T-cell (primary cell): ENCODE measurements around the gene GGACT. TPM values are rescaled to one million over a fixed set of nuclear protein-coding genes. Genes with fewer than 3 reads are reported as not detected.
"Not testable (repeated sequence)": the region's sequence is repeated elsewhere in the genome, so short reads cannot be mapped to it uniquely, and the experiment has no call there.

Experiments
- ATAC-seq, 4 experiments: fragments of 200-7000 bp in 3 of 4; fragments of 150-1000 bp in 1 of 4; cut with Tn5 transposase; replicated peaks in 1 of 4; 1 replicate in 3 of 4; 2 replicates in 1 of 4; pipeline ENCODE4 v1.10.0; 2021; ENCODE audit warnings: moderate library complexity in 3 of 4, mild to moderate bottlenecking in 2 of 4, moderate number of reproducible peaks in 1 of 4
- CTCF ChIA-PET, 2 donors: fragments of 300-600 bp; sonication (Branson Sonifier 250); formaldehyde crosslinking; loops; one replicate each; lab custom pipeline; 2022; ENCODE audit warnings: antibody characterized with exemption in 2 of 2; lab: Charles Lee
- POLR2A ChIA-PET, 2 donors: fragments of 300-600 bp; sonication (Branson Sonifier 250); formaldehyde crosslinking; loops; one replicate each; lab custom pipeline; 2022; ENCODE audit warnings: antibody characterized with exemption in 2 of 2; lab: Charles Lee
- DNase-seq, 35 experiments: peaks; one replicate each; pipeline versions ENCODE4 v3.0.0 to v3.0.0-alpha.2; 2013 to 2023
- H3K27ac ChIP-seq: one replicate; pipeline ENCODE4 v1.5.1; 2013; ENCODE audit warnings: low read length
- H3K27me3 ChIP-seq, 2 experiments: replicated peaks in 1 of 2; 1 replicate in 1 of 2; 2 replicates in 1 of 2; pipeline versions ENCODE4 v1.6.1 to v1.7.0; 2013; ENCODE audit warnings: low read length in 1 of 2, mixed read lengths in 1 of 2; ENCODE audit not compliant: control insufficient read depth in 2 of 2, insufficient read depth in 2 of 2; ENCODE audit errors: extremely low read depth in 1 of 2
- H3K36me3 ChIP-seq, 2 donors: 1 replicate in 1 of 2; 2 replicates in 1 of 2; pipeline versions ENCODE4 v1.6.1 to v1.7.0; 2013; ENCODE audit warnings: low read length in 1 of 2; ENCODE audit not compliant: control insufficient read depth in 2 of 2, insufficient read depth in 1 of 2; ENCODE audit errors: extremely low read depth in 1 of 2
- H3K4me1 ChIP-seq, 2 experiments: 1 replicate in 1 of 2; 2 replicates in 1 of 2; pipeline versions ENCODE4 v1.6.1 to v1.7.0; 2013; ENCODE audit warnings: low read length in 2 of 2, mixed read lengths in 1 of 2; ENCODE audit not compliant: insufficient read depth in 2 of 2, control insufficient read depth in 1 of 2; ENCODE audit errors: extremely low read depth in 1 of 2
- H3K4me3 ChIP-seq, 2 donors: 1 replicate in 1 of 2; 2 replicates in 1 of 2; pipeline versions ENCODE4 v1.5.1 to v1.7.0; 2013; ENCODE audit warnings: mild to moderate bottlenecking in 2 of 2, low read length in 1 of 2, moderate library complexity in 1 of 2; ENCODE audit not compliant: control insufficient read depth in 1 of 2; ENCODE audit errors: extremely low read depth in 1 of 2
- H3K9me3 ChIP-seq: 2 replicates; pipeline ENCODE4 v1.7.0; 2013
- H3K27ac Mint-ChIP-seq, 2 donors: one replicate each; pipeline ENCODE4 v1.8.0; 2020 to 2021; ENCODE audit warnings: mild to moderate bottlenecking in 2 of 2, mixed read lengths in 2 of 2
- H3K27me3 Mint-ChIP-seq, 2 donors: one replicate each; pipeline ENCODE4 v1.8.0; 2021 to 2022; ENCODE audit warnings: mixed read lengths in 2 of 2
- H3K36me3 Mint-ChIP-seq: one replicate; pipeline ENCODE4 v1.8.0; 2021; ENCODE audit warnings: mixed read lengths
- H3K4me1 Mint-ChIP-seq, 3 donors: one replicate each; pipeline ENCODE4 v1.8.0; 2020 to 2022; ENCODE audit warnings: mixed read lengths in 3 of 3, mild to moderate bottlenecking in 1 of 3
- H3K4me3 Mint-ChIP-seq, 3 donors: one replicate each; pipeline ENCODE4 v1.8.0; 2020 to 2022; ENCODE audit warnings: mild to moderate bottlenecking in 3 of 3, mixed read lengths in 3 of 3, moderate library complexity in 3 of 3
- H3K9me3 Mint-ChIP-seq, 3 donors: one replicate each; pipeline ENCODE4 v1.8.0; 2020 to 2022; ENCODE audit warnings: mixed read lengths in 3 of 3
- WGBS: methylation state at CpG from one replicate; pipeline ENCODE4 v1.1.5; 2013; ENCODE audit warnings: missing lambda C conversion rate; ENCODE audit not compliant: insufficient coverage; 5-methylcytosine and 5-hydroxymethylcytosine counted together
- total RNA-seq, 35 experiments: library from RNA in 6 of 35; stranded (reverse) in 6 of 35; fragments of 120-200 nt in 1 of 35; gene quantifications; one replicate each; pipeline versions ENCODE4 v1.2.1 to v1.2.4 and lab custom pipeline; 2013 to 2026

The GGACT gene
- total RNA-seq, 5 donors from 2014 or later (not counting 1 experiment from before 2014, with no cell fraction given), result 4.4 to 7.9 (median 6.4) TPM

DNA sequence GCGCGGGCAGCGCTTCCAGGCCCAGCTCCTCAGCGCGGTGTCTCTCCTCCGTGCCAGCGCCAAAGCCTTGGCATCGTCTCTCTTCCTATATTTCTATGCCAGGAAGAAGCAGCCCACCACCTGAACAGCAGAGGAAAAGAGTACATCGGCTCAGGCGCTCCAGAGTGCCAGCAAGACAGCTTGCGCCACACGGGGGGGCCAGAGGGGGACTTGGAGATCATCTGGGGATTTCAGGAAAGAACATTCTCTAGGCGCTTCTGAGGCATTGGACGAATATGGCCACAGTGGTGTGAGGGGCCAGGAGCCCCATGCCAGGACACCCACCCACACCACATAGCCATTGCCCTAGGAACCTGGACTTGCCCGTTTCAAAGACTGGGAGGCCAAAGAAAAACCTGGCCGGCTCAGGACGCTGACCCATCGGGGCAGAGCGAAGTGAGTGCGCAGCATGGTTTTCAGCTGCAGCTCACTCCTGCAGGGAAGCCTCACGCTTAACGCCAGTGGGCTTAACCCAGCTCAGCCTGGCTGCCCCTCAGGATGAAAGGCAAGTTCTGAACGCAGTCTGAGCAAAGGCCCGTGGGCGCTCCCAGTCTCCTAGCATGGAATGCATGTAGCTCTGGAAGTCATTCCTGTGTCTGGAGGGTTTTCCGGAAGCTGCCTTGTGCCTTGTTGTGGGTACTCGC, 62.1 kb downstream of the GGACT start:
- 96% methylated on average over 18 of the region's 27 CpGs for WGBS
- Mint-ChIP-seq H3K27me3 (no peaks in the 10 kb centered on the region), H3K36me3 (peaks cover 30% of the 10 kb centered on the region), H3K4me1 (peaks cover 5 to 9% (median 8%) of the 10 kb centered on the region in 3 donors), H3K9me3 (no peaks in the 10 kb centered on the region), H3K27ac (no peak overlapping the region), H3K4me3 (no peak overlapping the region)
- no peak for DNase-seq
- Histone ChIP-seq H3K4me1 (peaks cover 0 to 5% of the 10 kb centered on the region in 2 experiments), H3K27me3 (no peaks in the 10 kb centered on the region), H3K27ac (no peak overlapping the region), H3K36me3 (no peaks in the 10 kb centered on the region), H3K4me3 (no peak overlapping the region), H3K9me3 (no peaks in the 10 kb centered on the region)
- ATAC-seq, result no peak
- CTCF ChIA-PET, result interaction anchor here (0.6 to 1.3 kb wide), 3 partner anchors 11 to 1687 kb away, joined by 3 to 7 read pairs (median 4); no protein-coding TSS in a partner anchor
- POLR2A ChIA-PET, result no interaction called here

DNA sequence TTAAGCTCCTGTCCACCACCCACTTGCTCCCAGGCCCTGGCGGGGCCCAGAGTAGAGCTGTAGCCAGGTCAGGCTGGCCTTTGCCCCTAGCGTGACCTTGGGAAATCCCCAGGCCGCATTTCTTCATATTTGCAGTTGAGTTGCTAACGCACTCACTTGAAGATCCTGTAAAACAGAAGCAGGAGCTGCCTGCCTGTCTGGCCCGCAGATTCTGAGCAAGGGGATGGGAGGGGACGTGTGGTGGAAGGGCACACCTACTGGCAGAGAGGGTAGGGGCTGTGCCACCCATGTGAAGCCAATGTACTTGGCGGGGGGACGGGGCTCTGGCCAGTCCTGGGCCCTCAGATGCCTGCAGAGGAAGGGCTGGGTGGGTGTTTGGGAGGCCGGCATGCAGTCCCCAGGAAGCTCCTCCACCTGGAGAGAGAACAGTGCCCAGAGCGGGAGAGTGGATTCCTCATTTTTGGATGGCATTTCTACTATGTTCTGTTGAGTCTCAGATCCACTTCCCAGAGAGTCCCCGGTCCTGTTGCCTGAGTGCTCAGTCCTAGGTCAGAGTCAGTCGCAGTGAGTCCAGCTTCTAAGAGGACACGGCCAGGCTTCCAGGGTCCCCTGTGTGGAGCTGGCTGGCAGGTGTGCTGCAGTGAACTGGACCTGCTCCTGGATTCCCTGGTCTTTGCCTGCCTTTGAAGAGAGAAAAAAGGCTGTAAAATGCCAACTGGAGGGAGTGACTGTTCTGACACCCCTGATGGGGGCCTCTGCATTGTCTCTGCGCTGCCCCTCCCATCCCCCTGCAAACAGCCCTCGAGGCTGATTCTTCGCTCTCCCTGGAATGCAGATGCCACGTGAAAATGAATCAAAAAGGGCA, 62.9 kb downstream of the GGACT start:
- H3K4me1 ChIP-seq, result peaks cover 0 to 10% of the 10 kb centered on the region in 2 experiments
- CTCF ChIA-PET, result interaction anchor here in 1 of 2 donors (0.5 to 1.1 kb wide), 3 partner anchors 11 to 1686 kb away, joined by 3 to 4 read pairs (median 4); no protein-coding TSS in a partner anchor
- Mint-ChIP-seq H3K4me3 (no peak overlapping the region), H3K9me3 (no peaks in the 10 kb centered on the region), H3K27me3 (no peaks in the 10 kb centered on the region), H3K36me3 (peaks cover 30% of the 10 kb centered on the region), H3K27ac (no peak overlapping the region), H3K4me1 (peaks cover 5 to 11% (median 11%) of the 10 kb centered on the region in 3 donors)
- H3K9me3 ChIP-seq, result no peaks in the 10 kb centered on the region
- H3K36me3 ChIP-seq, result no peaks in the 10 kb centered on the region
- ATAC-seq (no peak), DNase-seq (no peak)
- no peak overlapping the region for H3K4me3 ChIP-seq
- H3K27me3 ChIP-seq, result no peaks in the 10 kb centered on the region
- POLR2A ChIA-PET, result interaction anchor here in 1 of 2 donors (0.6 kb wide), 1 partner anchor 20 kb away, joined by 3 read pairs; no protein-coding TSS in a partner anchor
- 85% methylated on average over 16 of the region's 17 CpGs for WGBS
- H3K27ac ChIP-seq, result no peak overlapping the region

DNA sequence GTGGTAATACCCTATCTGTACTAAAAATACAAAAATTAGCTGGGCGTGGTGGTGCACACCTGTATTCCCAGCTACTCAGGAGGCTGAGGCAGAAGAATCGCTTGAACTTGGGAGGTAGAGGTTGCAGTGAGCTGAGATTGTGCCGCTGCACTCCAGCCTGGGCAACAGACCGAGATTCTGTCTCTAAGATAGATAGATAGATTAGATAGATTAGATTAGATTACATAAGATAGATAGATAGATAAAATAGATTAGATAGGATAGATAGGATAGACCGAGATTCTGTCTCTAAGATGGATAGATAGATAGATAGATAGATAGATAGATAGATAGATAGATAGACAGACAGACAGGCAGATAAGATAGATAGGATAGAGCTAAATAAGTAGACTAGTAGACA, 63.9 kb downstream of the GGACT start:
- not testable (repeated sequence) for H3K27me3 Mint-ChIP-seq, H3K27ac ChIP-seq, H3K9me3 ChIP-seq, H3K27me3 ChIP-seq, H3K27ac Mint-ChIP-seq, DNase-seq, H3K4me3 Mint-ChIP-seq, H3K9me3 Mint-ChIP-seq, ATAC-seq, H3K4me3 ChIP-seq, H3K36me3 ChIP-seq
- peaks cover 0 to 10% of the 10 kb centered on the region in 2 experiments for H3K4me1 ChIP-seq
- 88% methylated on average over 4 of the region's 5 CpGs for WGBS
- Mint-ChIP-seq H3K4me1 (peaks cover 5 to 11% (median 11%) of the 10 kb centered on the region in 3 donors), H3K36me3 (peaks cover 21% of the 10 kb centered on the region)
- ChIA-PET CTCF (interaction anchor here (0.5 to 0.8 kb wide), 2 partner anchors 10 kb away, joined by 4 to 5 read pairs; no protein-coding TSS in a partner anchor), POLR2A (interaction anchor here in 1 of 2 donors (0.6 kb wide), 1 partner anchor 21 kb away, joined by 3 read pairs; no protein-coding TSS in a partner anchor)

GRCh38 chr13:100523981-100524386, 64.6 kb downstream of the GGACT start:
- no peaks in the 10 kb centered on the region for H3K9me3 Mint-ChIP-seq
- no peak overlapping the region for H3K27ac ChIP-seq
- no peak overlapping the region for H3K4me3 ChIP-seq
- H3K27ac Mint-ChIP-seq, result no peak overlapping the region
- H3K4me1 ChIP-seq, result peaks cover 0 to 10% of the 10 kb centered on the region in 2 experiments
- no peak for ATAC-seq
- H3K4me3 Mint-ChIP-seq, result no peak overlapping the region
- POLR2A ChIA-PET, result no interaction called here
- H3K9me3 ChIP-seq, result no peaks in the 10 kb centered on the region
- CTCF ChIA-PET, result interaction anchor here in 1 of 2 donors (0.8 kb wide), 1 partner anchor 9 kb away, joined by 5 read pairs; no protein-coding TSS in a partner anchor
- peaks cover 14% of the 10 kb centered on the region for H3K36me3 Mint-ChIP-seq
- H3K4me1 Mint-ChIP-seq, result peaks cover 5 to 11% (median 11%) of the 10 kb centered on the region in 3 donors
- H3K27me3 Mint-ChIP-seq, result no peaks in the 10 kb centered on the region
- no peaks in the 10 kb centered on the region for H3K36me3 ChIP-seq
- no peak for DNase-seq
- no peaks in the 10 kb centered on the region for H3K27me3 ChIP-seq
- WGBS, result 88% methylated on average over 7 of the region's 8 CpGs

- no peak overlapping the region for H3K4me3 ChIP-seq
- H3K27me3 ChIP-seq, result no peaks in the 10 kb centered on the region
- Mint-ChIP-seq H3K4me3 (no peak overlapping the region), H3K36me3 (peaks cover 8% of the 10 kb centered on the region), H3K9me3 (no peaks in the 10 kb centered on the region), H3K27ac (no peak overlapping the region), H3K27me3 (no peaks in the 10 kb centered on the region), H3K4me1 (peaks cover 5 to 12% (median 11%) of the 10 kb centered on the region in 3 donors)
- POLR2A ChIA-PET, result no interaction called here
- WGBS, result 97% methylated on average over 13 of the region's 14 CpGs
- CTCF ChIA-PET, result no interaction called here
- no peak for ATAC-seq
- no peaks in the 10 kb centered on the region for H3K36me3 ChIP-seq
- no peak overlapping the region for H3K27ac ChIP-seq
- no peaks in the 10 kb centered on the region for H3K9me3 ChIP-seq
- H3K4me1 ChIP-seq, result peaks cover 0 to 10% of the 10 kb centered on the region in 2 experiments
- no peak for DNase-seq
Observed at GRCh38 chr13:100523411-100523810, 65.2 kb downstream of the GGACT start.
